HUES48 (cell line): Measurements from ENCODE around the gene HYOU1.

Experiments
- H3K27ac ChIP-seq: one replicate; pipeline ENCODE4 v1.7.0; 2013; ENCODE audit warnings: low read depth, low read length, inconsistent platforms
- H3K27me3 ChIP-seq: 2 replicates; pipeline ENCODE4 v1.6.1; 2013; ENCODE audit warnings: mild to moderate bottlenecking, low read length; ENCODE audit not compliant: control insufficient read depth, insufficient read depth
- H3K36me3 ChIP-seq: 2 replicates; pipeline ENCODE4 v1.6.1; 2013; ENCODE audit warnings: low read length; ENCODE audit not compliant: control insufficient read depth, insufficient read depth
- H3K4me1 ChIP-seq: 2 replicates; pipeline ENCODE4 v1.6.1; 2013; ENCODE audit warnings: mild to moderate bottlenecking, low read length; ENCODE audit not compliant: control insufficient read depth, insufficient read depth
- H3K4me3 ChIP-seq: 2 replicates; pipeline ENCODE4 v1.5.1; 2013; ENCODE audit warnings: mild to moderate bottlenecking, low read depth, low read length
- H3K9ac ChIP-seq: 2 replicates; pipeline ENCODE4 v1.6.1; 2013; ENCODE audit warnings: mild to moderate bottlenecking, low read depth, low read length, moderate library complexity
- H3K9me3 ChIP-seq: 2 replicates; pipeline ENCODE4 v1.6.1; 2013; ENCODE audit warnings: low read length; ENCODE audit not compliant: control insufficient read depth, insufficient read depth

HYOU1 gene

GRCh38 chr11:119094816-119095065 lies 37.7 kb upstream of the HYOU1 start:
- Histone ChIP-seq H3K4me3 (peak overlapping the region; percentile 96), H3K4me1 (peaks cover 10% of the 10 kb centered on the region; the same call in 1 of the 2 replicates), H3K9me3 (no peaks in the 10 kb centered on the region), H3K27me3 (no peaks in the 10 kb centered on the region), H3K9ac (peak overlapping the region; percentile 94), H3K27ac (peak overlapping the region; percentile 89), H3K36me3 (peaks cover 71% of the 10 kb centered on the region)

GRCh38 chr11:119093942-119094815 lies 37.2 kb upstream of the HYOU1 start:
- Histone ChIP-seq H3K9me3 (no peaks in the 10 kb centered on the region), H3K27ac (peak overlapping the region; percentile 89), H3K4me1 (peaks cover 10% of the 10 kb centered on the region; the same call in 1 of the 2 replicates), H3K4me3 (peak overlapping the region; percentile 96), H3K9ac (peak overlapping the region; percentile 94), H3K36me3 (peaks cover 72% of the 10 kb centered on the region), H3K27me3 (no peaks in the 10 kb centered on the region)

GRCh38 chr11:119092880-119093842 lies 36.2 kb upstream of the HYOU1 start:
- Histone ChIP-seq H3K9me3 (no peaks in the 10 kb centered on the region), H3K4me3 (peak overlapping the region; percentile 96), H3K4me1 (peaks cover 10% of the 10 kb centered on the region; the same call in 1 of the 2 replicates), H3K27ac (peak overlapping the region; percentile 89), H3K27me3 (no peaks in the 10 kb centered on the region), H3K9ac (peak overlapping the region; percentile 94), H3K36me3 (peaks cover 70% of the 10 kb centered on the region)

- Histone ChIP-seq H3K27ac (peak overlapping the region; percentile 11), H3K27me3 (no peaks in the 10 kb centered on the region), H3K9me3 (no peaks in the 10 kb centered on the region), H3K9ac (no peak overlapping the region), H3K4me1 (peaks cover 10% of the 10 kb centered on the region; the same call in 1 of the 2 replicates), H3K36me3 (peaks cover 60% of the 10 kb centered on the region), H3K4me3 (peak overlapping the region; percentile 96)
Measured at GRCh38 chr11:119091966-119092879, 35.2 kb upstream of the HYOU1 start.

GRCh38 chr11:119091178-119091577 lies 34.2 kb upstream of the HYOU1 start:
- Histone ChIP-seq H3K9me3 (no peaks in the 10 kb centered on the region), H3K36me3 (peaks cover 50% of the 10 kb centered on the region), H3K4me3 (no peak overlapping the region), H3K27me3 (no peaks in the 10 kb centered on the region), H3K4me1 (peaks cover 10% of the 10 kb centered on the region; the same call in 1 of the 2 replicates), H3K9ac (no peak overlapping the region), H3K27ac (no peak overlapping the region)

- Histone ChIP-seq H3K27me3 (no peaks in the 10 kb centered on the region), H3K36me3 (peaks cover 48% of the 10 kb centered on the region), H3K4me1 (peaks cover 16% of the 10 kb centered on the region), H3K27ac (no peak overlapping the region), H3K9ac (no peak overlapping the region), H3K4me3 (no peak overlapping the region), H3K9me3 (no peaks in the 10 kb centered on the region)
Measured at GRCh38 chr11:119089319-119089718, 32.3 kb upstream of the HYOU1 start.

GRCh38 chr11:119088406-119088805 lies 31.4 kb upstream of the HYOU1 start:
- Histone ChIP-seq H3K4me3 (no peak overlapping the region), H3K27ac (no peak overlapping the region), H3K27me3 (no peaks in the 10 kb centered on the region), H3K9ac (no peak overlapping the region), H3K9me3 (no peaks in the 10 kb centered on the region), H3K36me3 (peaks cover 41% of the 10 kb centered on the region), H3K4me1 (peaks cover 16% of the 10 kb centered on the region)

GRCh38 chr11:119087747-119088241 lies 30.8 kb upstream of the HYOU1 start:
- H3K27me3 ChIP-seq = no peaks in the 10 kb centered on the region
- no peaks in the 10 kb centered on the region for H3K9me3 ChIP-seq
- peaks cover 10% of the 10 kb centered on the region for H3K4me1 ChIP-seq
- H3K9ac ChIP-seq = no peak overlapping the region
- H3K27ac ChIP-seq = no peak overlapping the region
- H3K36me3 ChIP-seq = peaks cover 35% of the 10 kb centered on the region
- no peak overlapping the region for H3K4me3 ChIP-seq

- Histone ChIP-seq H3K27me3 (no peaks in the 10 kb centered on the region), H3K9ac (no peak overlapping the region), H3K4me3 (no peak overlapping the region), H3K27ac (no peak overlapping the region), H3K4me1 (peaks cover 7% of the 10 kb centered on the region; the same call in 1 of the 2 replicates), H3K9me3 (no peaks in the 10 kb centered on the region), H3K36me3 (peaks cover 33% of the 10 kb centered on the region)
Measured at GRCh38 chr11:119087123-119087522, 30.1 kb upstream of the HYOU1 start.

- Histone ChIP-seq H3K9ac (peak overlapping the region; percentile 96), H3K27ac (peak overlapping the region; percentile 98), H3K4me3 (peak overlapping the region; percentile 93), H3K4me1 (peaks cover 7% of the 10 kb centered on the region; the same call in 1 of the 2 replicates), H3K9me3 (no peaks in the 10 kb centered on the region), H3K27me3 (no peaks in the 10 kb centered on the region), H3K36me3 (peaks cover 36% of the 10 kb centered on the region)
Measured at GRCh38 chr11:119085437-119085847, 28.4 kb upstream of the HYOU1 start.
